GM18951 (cell line): ENCODE data around the gene ARHGEF33.

Source experiments
- POLR2A ChIP-seq: IDR thresholded peaks from 4 replicates; pipeline ENCODE4 v1.6.1; 2011; ENCODE audit warnings: mild to moderate bottlenecking; ENCODE audit not compliant: insufficient read length, insufficient read depth; ENCODE audit errors: extremely low read depth
- in situ Hi-C: fragments of 300-500 bp; cut with MboI; formaldehyde crosslinking; loops from one replicate; pipeline ENCODE4 v1.12.0; 2022; ENCODE audit warnings: low sequenced_read_pairs, mixed read lengths, inconsistent platforms; ENCODE audit not compliant: unreplicated experiment

ARHGEF33 gene

DNA sequence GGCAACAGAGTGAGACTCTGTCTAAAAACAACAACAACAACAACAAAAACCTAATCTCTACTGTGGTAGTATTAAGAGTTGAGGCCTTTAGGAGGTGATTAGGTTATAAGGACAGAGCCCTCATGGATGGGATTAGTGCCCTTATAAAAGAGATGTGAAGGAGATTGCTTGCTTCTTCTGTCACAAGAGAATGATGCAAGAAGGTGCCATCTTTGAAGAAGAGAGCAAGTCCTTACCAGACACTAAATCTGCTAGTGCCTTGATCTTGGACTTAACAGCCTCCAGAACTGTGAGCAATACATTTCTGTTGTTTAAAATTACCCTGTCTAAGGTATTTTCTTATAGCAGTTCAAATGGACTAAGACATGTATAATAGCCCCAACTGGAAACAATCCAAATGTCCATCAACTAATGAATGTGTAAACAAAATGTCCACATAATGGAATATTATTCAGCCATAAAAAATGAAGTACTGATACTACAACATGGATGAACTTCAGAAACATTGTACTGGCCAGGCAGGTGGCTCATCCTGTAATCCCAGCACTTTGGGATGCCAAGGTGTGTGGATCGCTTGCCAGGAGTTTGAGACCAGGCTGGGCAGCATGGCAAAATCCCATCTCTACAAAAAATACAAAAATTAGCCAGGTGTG, 1.6 kb upstream of the ARHGEF33 start:
- no peak for TF ChIP-seq POLR2A
- in situ Hi-C loops, result no loop called here

DNA sequence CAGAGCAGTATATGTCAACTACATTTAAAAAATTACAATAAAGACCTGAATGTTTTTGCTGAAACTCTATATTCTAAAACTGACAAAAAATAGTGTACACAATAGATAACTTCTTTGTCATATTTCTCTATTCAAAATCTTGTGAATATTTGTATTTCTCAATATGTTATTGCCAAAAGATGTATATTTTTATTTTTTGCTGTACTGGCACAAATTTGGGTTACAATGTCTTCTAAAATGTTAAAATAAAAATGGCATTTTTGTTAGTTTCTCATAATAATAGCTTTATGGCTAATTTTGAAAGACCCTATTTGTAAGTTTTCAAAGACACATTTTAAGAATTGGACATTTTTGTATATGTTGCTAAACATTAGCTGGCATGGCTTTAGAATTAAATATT, 630 bp upstream of the ARHGEF33 start:
- in situ Hi-C loops, result no loop called here
- no peak for TF ChIP-seq POLR2A

DNA sequence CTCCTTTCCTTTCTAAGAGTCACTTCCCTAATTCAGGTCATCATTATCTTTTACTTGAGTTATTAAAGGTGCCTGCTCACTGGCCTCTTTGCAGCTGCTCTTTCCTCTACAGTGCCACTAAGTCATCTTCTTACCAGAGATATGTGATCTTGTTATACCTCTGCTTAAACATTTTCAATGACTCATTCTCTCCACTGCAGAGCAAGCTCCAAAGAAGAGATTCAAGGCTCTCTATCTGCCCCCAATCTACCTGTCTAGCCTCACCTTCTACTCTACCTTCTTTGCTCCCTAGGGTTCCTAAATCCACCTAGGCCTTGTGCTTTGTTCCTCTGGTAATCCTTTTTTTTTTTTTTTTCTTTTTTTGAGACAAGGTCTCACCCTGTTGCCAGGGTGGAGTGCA, 3.1 kb downstream of the ARHGEF33 start:
- in situ Hi-C loops, result no loop called here
- no peak for TF ChIP-seq POLR2A

DNA sequence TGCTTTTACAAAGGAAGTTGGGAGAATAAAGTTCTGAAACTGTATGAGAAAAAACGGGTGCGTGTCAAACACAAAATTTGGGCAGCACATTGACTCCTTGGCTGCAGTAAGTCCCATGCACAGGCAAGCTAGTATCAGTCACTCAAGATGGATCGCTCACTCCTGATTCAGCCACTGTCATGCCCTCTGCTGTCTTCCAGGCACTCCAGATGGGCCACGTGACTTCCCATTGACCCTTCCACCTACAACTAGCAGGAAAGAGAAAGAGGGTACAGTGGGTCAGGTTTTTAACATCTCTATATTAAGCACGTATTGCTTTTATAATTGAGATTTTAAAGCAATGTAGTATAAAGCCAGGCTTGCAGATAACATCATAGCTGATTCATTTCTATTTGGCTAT, 8.6 kb downstream of the ARHGEF33 start:
- in situ Hi-C loops, result no loop called here
- no peak for TF ChIP-seq POLR2A

DNA sequence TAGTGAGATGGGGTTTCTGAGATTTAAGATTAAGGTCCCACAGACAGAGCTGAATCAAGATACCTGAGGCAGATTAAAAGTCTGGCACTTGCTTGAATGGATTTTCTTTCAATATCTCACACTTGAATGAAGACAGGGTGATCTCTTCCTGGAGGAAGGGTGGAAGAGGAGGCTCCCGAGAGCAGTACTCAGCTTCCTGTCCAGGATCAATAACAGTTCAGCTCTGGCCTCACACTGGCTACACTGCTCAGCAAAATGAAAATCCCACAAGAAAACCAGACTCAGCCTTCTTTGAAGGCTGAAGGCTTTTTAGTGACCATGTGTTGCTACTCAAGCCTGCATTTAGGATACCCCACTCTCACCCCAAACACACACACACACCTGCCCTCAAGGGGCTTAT, 11.1 kb downstream of the ARHGEF33 start:
- no peak for TF ChIP-seq POLR2A

DNA sequence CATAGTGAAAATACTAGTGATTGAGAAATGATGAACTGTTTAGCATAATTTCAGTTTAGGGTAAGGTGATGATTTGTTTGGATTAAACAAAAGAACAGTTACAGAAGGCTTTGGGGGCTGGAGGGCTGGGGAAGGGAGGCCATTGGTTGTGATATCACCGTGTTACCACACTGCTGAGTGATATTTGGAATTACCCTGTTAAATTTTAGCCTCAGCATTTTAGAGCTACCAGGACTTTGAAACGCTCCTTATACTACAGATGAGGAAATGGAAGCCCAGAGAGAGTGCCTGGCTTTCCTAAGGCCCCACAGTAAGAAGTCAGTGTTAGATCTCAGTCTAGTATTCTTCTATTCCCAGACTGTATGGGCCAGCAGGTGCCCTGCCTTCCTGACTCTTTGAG, 15.6 kb downstream of the ARHGEF33 start:
- in situ Hi-C loops, result no loop called here
- TF ChIP-seq POLR2A, result no peak

More for the DNA sequence above, 11.1 kb downstream of the ARHGEF33 start:
- in situ Hi-C loops, result no loop called here

DNA sequence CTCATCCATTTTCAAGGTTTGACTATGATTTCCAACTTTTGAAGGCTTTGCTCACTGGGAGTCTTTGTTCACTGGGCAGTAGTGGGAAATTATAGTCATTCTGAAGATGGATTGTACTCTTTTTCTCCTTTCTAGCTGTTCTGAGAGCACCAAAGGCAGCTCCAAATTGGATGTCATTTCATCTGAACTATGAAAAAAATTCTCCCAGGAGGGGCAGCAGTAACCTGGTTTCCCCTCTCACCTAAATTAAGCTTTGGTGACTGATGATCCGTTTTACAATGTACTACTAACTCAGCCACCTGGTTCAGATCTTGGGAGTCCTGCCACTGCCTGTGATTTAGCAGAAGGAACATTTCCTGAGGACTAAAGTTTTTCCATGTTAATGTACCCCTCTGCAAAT, 17.6 kb downstream of the ARHGEF33 start:
- TF ChIP-seq POLR2A, result no peak
- in situ Hi-C loops, result no loop called here

DNA sequence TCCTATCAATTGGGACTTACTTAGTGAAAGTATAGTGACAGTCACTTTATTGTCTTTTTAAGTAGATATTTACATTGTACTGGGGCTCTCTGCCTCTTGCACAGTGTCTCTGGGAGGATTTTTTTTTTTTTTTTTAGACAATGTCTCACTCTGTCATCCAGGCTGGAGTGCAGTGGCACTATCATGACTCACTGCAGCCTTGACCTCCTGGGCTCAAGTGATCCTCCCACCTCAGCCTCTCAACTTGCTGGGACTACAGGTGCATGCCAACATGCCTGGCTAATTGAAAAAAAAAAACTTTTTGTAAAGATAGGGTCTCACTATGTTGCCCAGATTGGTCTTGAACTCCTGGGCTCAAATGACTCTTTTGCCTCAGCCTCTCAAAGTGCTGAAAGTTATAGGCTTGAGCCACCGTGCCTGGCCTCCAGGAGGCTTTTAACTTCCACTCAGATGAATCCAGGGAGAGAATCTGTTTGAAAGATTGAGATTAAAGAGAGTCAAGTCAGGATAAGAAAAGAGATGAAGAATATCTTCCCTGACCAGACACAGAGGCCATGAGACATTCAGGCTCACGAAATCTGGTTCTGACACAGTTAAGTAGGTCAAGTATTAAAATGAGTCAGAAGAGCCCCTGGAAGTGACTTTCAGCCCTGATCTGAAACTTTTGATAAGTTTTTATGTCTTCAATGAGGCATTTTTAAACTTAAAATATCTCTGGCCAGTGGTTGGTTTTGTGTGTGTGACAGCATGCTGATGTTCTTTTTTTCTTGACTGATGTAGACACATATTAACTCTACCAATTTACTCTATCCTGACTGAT, 18.3 kb downstream of the ARHGEF33 start:
- in situ Hi-C loops, result no loop called here
- TF ChIP-seq POLR2A, result no peak

DNA sequence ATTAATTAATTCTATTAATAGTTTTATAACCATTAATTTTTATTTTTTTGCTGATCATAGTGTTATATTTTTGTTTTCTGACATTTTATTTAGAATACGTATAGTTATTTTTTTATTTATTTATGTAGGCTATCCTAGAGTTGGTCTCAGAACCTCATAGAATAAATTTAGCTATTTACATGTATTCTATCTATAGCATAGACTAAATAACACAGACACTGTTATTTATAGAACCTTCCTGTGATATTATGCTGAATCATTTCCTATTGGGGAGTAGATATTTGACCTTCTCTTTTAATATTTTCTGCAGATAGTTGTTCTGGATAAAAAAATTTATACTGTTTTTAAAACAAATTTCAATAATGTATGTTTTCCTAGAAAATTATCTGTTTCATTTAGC, 20.2 kb downstream of the ARHGEF33 start:
- in situ Hi-C loops, result no loop called here
- TF ChIP-seq POLR2A, result no peak

DNA sequence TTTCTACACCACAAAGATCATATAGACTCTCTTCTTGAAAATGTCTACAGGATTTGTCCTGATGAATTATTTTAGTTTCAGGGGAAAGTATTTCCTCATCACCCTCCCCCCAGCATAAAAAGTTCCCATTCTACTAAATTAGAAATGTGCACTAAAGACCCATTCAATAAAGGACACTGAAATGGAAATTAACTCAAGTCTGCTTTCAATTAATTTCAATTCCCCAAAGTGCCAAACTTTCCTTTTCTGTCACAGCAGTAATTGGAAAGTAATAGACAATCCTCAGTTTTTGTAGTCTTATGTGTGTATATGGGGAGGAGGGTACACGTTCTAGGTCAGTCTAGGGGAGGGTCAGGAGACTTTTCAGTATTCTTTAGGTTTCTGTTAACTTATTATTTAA, 21.5 kb downstream of the ARHGEF33 start:
- TF ChIP-seq POLR2A, result no peak
- in situ Hi-C loops, result no loop called here

DNA sequence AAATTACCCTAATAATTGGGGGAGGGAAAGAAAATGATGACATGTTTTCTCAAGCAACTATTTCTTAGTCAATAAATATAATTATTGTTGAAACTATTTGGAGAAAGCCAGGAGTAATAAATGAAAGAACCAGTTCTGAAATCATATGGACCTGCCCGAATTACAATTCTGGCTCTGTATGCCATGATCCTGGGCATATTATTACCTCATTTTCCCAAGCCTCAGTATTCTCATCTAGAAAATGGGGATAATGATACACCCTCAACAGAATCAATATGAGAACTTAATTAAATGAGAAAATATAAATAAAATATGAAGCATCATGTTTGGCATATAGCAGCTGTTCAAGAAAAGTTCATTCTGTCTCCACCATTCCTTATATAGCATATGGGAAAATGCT, 22.9 kb downstream of the ARHGEF33 start:
- no peak for TF ChIP-seq POLR2A
- in situ Hi-C loops, result no loop called here

DNA sequence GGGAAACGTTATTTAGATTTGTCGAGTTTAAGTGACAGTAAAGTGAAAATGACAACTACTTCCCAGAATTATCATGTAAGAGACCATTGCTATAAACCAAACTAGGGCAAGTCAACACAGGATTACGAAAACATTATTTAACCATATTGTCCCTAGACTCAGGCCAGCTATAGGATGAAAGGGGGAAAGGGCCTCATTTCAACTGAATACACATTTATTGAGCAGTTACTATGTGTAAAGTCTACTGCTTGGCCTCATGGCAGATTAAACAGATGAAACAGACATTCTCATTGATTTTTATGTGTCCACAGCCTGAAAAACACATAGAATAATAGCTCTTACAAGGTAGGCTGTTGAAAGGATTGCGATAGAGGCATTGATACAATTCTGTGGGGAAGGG, 32.7 kb downstream of the ARHGEF33 start:
- TF ChIP-seq POLR2A, result no peak
- in situ Hi-C loops, result no loop called here

DNA sequence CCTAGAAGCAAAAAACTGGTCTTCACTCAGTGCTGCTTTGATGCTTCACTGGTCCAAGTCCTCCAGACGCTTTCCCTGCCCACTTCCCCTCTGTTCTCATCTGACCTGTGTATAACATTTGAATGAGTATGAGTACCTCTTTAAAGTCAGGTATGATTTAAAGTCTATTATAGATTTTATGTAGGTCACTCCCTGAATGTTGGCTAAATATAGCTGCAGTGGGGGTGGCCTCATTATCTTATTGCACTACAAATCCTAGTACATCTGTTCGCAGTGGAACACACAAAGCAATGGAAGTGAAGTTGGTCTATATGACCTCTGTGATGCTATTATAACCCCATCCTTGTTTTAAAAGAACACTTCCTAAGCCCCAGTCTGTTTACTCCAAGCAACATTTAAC, 33.2 kb downstream of the ARHGEF33 start:
- no peak for TF ChIP-seq POLR2A
- in situ Hi-C loops, result no loop called here

DNA sequence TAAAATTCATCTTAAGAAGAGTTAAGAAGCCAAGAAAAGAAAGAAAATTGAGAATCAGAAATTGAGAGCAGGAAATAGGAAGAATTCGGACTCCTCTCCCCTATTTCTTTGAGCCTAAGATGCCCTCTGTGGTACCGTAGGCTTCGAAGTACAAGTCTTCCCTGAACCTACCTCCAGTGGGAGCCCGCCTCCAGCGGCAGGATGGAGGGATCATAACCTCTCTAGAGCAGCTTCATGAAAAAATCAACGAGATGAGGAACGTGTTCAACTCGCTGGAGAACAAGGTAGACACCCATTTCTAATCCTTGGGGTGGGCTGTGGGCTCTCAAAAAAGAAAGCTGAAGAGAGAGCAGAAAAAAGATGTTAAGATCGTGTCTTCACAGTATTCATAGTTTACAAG, 36.3 kb downstream of the ARHGEF33 start:
- in situ Hi-C loops, result no loop called here
- TF ChIP-seq POLR2A, result no peak

DNA sequence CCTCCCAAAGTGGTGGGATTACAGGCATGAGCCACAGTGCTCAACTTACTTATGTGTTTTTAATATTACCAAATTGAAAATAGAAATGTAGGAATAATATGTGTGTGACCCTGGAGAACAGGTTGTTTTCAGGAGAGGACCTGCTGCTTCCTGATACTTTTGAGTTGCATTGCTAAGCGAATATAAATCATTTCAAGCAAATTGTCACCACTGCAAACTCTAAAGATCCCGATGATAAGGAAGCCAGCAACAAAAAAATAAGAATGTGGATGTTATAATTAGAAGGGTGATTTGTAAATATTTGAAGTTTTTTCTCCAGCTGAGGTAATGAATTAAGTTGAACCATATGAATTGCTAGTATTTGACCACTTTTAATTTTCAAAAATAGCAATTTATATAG, 40.9 kb downstream of the ARHGEF33 start:
- in situ Hi-C loops, result no loop called here
- no peak for TF ChIP-seq POLR2A

DNA sequence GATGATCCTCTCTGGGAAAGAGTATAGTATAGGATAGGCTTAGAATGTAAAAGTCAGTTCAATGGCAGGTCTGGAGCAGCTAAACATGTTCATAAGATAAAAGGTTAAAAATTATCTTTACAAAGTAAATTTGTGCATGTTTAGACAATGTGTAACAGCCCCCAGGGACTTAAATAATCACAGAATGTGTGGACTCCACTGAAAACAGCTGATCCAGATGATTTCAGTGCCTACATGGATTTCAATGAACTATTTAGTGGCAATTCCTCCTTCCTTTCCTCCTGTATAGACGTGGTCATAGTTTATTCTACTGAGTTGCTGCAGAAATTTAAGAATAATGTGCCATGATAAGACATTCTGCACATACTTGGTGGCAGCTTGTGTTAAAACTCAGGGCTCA, 42.9 kb downstream of the ARHGEF33 start:
- TF ChIP-seq POLR2A, result no peak
- in situ Hi-C loops, result no loop called here
